ENCODE results near the gene GALNT14. TPM values are rescaled to one million over a fixed set of nuclear protein-coding genes. Genes with fewer than 3 reads are reported as not detected.

The GALNT14 gene
- total and polyA plus RNA-seq, 9 donors: 0.28 to 9.8 (median 1.6) TPM; not detected in 3

DNA sequence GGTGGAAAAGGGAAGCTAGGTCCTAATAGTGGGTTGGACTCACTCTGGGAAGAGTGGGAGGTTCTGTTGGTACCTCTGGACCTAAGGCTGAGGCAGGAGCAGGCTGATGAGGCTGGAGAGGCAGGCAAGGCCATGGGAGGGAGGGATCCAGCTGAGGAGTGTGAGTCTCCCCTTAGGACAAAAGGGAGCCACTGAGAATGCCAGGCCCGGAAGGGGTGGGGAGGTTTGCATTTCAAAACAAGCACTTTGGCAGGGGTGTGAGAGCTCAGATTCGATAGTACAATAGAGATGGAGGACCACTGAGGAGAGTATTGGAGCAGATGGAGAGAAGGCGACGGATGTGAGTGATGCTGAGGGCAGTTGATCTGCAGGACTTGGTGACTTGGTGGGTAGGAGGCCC, 198.9 kb downstream of the GALNT14 start:
- intact Hi-C loops (cut with DNase I): no loop called here

DNA sequence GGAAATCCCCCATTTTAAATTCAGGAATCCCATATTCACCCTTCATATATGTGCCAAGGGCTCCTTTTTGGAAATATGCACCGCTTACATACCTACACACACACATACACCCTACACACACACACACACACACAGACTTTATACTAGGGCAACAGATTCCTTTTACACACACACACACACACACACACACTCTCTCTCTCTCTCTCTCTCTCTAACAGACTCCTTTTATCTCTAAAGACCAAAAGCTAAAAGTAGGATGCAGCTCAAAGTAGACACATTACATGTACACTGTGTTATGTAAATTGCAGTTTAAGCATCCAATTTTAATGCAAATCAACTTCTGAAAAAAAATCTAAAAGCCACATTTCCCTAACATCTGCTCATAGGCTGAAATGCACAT, 200.0 kb downstream of the GALNT14 start:
- DNase-seq: no peak
- H3K4me1 ChIP-seq (ENCODE audit: insufficient read depth): no peaks in the 10 kb centered on the region
- H3K4me3 ChIP-seq: no peak overlapping the region
- H3K9me3 ChIP-seq: no peaks in the 10 kb centered on the region
- WGBS, 3 donors: 89 to 94% (median 92%) methylated on average over 1 of the region's 1 CpG
- no peaks in the 10 kb centered on the region for H3K36me3 ChIP-seq
- H3K27ac ChIP-seq: no peak overlapping the region
- intact Hi-C loops (cut with DNase I): no loop called here
- no peaks in the 10 kb centered on the region for H3K27me3 ChIP-seq
- TF ChIP-seq, protein P1, sequence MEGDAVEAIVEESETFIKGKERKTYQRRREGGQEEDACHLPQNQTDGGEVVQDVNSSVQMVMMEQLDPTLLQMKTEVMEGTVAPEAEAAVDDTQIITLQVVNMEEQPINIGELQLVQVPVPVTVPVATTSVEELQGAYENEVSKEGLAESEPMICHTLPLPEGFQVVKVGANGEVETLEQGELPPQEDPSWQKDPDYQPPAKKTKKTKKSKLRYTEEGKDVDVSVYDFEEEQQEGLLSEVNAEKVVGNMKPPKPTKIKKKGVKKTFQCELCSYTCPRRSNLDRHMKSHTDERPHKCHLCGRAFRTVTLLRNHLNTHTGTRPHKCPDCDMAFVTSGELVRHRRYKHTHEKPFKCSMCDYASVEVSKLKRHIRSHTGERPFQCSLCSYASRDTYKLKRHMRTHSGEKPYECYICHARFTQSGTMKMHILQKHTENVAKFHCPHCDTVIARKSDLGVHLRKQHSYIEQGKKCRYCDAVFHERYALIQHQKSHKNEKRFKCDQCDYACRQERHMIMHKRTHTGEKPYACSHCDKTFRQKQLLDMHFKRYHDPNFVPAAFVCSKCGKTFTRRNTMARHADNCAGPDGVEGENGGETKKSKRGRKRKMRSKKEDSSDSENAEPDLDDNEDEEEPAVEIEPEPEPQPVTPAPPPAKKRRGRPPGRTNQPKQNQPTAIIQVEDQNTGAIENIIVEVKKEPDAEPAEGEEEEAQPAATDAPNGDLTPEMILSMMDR (IDR thresholded peaks at IDR 0.05): no peak
- no peak for TF ChIP-seq POLR2A (IDR thresholded peaks at IDR 0.05)
- no peak for TF ChIP-seq EP300 (IDR thresholded peaks at IDR 0.05)

More for the DNA sequence above, 198.9 kb downstream of the GALNT14 start:
- no peaks in the 10 kb centered on the region for H3K4me1 ChIP-seq (ENCODE audit: insufficient read depth)
- TF ChIP-seq POLR2A (IDR thresholded peaks at IDR 0.05) (no peak), EP300 (IDR thresholded peaks at IDR 0.05) (no peak)
- TF ChIP-seq, protein P1 (IDR thresholded peaks at IDR 0.05): no peak
- no peak overlapping the region for H3K4me3 ChIP-seq
- H3K27ac ChIP-seq: no peak overlapping the region
- no peaks in the 10 kb centered on the region for H3K9me3 ChIP-seq
- H3K36me3 ChIP-seq: no peaks in the 10 kb centered on the region
- H3K27me3 ChIP-seq: no peaks in the 10 kb centered on the region
- WGBS, 3 donors: 73 to 82% (median 79%) methylated on average over 4 of the region's 4 CpGs
- no peak for DNase-seq

DNA sequence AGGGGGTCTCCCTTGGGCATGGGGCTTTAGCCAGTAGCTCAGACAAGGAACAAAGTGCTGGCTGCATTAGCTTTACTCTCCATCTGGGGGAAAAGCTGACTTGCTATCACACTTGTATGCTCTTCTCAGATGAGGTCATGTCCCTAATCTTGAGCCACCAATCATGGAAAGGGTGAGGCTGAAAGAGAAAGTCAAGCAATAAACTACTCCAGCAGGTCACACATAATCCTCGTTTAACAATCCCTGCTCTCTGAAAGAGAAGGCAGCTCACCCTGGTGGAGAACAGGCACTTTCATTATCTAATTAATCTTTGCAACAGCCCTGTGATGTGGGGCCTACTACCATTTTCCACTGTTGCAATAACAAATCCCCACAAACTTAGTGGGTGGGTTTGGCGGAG, 201.3 kb downstream of the GALNT14 start:
- no peak overlapping the region for H3K27ac ChIP-seq
- no peaks in the 10 kb centered on the region for H3K9me3 ChIP-seq
- 74 to 82% (median 78%) methylated on average over 2 of the region's 2 CpGs for WGBS, 3 donors
- intact Hi-C loops (cut with DNase I): no loop called here
- H3K36me3 ChIP-seq: no peaks in the 10 kb centered on the region
- DNase-seq: no peak
- TF ChIP-seq EP300 (IDR thresholded peaks at IDR 0.05) (no peak), POLR2A (IDR thresholded peaks at IDR 0.05) (no peak)
- TF ChIP-seq, protein P1 (IDR thresholded peaks at IDR 0.05): no peak
- no peaks in the 10 kb centered on the region for H3K4me1 ChIP-seq (ENCODE audit: insufficient read depth)
- H3K27me3 ChIP-seq: no peaks in the 10 kb centered on the region
- H3K4me3 ChIP-seq: no peak overlapping the region

DNA sequence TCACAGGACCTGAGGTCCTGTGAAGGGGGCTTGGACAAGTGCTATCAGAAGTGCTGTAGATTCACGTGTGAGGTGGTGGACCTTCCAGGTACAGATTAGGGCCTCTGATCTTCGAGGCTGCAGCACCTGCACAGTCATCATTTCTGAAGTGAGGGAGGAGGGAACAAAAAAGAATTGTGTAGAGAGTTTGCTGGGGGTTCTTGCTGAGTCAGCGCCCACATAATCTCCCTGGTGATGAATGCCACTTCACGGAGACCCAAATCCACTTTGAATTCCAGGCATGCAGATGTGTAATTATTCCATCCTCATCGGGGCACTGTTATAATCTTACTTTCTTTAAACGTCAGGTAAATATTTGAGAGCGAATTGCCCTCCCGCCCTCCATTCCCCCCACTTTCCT, 202.4 kb downstream of the GALNT14 start:
- WGBS, 3 donors: 72 to 81% (median 74%) methylated on average over 8 of the region's 8 CpGs
- H3K27ac ChIP-seq: no peak overlapping the region
- no peak overlapping the region for H3K4me3 ChIP-seq
- intact Hi-C loops (cut with DNase I): no loop called here
- H3K4me1 ChIP-seq (ENCODE audit: insufficient read depth): no peaks in the 10 kb centered on the region
- TF ChIP-seq, protein P1 (IDR thresholded peaks at IDR 0.05): no peak
- TF ChIP-seq EP300 (IDR thresholded peaks at IDR 0.05): no peak
- no peak for TF ChIP-seq POLR2A (IDR thresholded peaks at IDR 0.05)
- no peaks in the 10 kb centered on the region for H3K9me3 ChIP-seq
- no peaks in the 10 kb centered on the region for H3K36me3 ChIP-seq
- H3K27me3 ChIP-seq: no peaks in the 10 kb centered on the region
- no peak for DNase-seq

Measured in ovary (tissue), 9 donors.